Gastrocnemius medialis (tissue), 4 donors: ENCODE data around the gene PLIN5. TPM values are rescaled to one million over a fixed set of nuclear protein-coding genes. Genes with fewer than 3 reads are reported as not detected.

Source experiments
- ATAC-seq, 2 donors: fragments of 150-250 bp; one replicate each; pipeline ENCODE4 v1.9.1; 2016
- DNase-seq, 2 donors: peaks; one replicate each; pipeline ENCODE4 v3.0.0-alpha.2; 2019
- H3K27ac ChIP-seq, 4 donors: fragments of 200-600 bp; sonication (generic); 1 replicate in 1 of 4; 2 replicates in 3 of 4; pipeline ENCODE4 v1.5.1; 2016 to 2018; ENCODE audit warnings: mild to moderate bottlenecking in 2 of 4, moderate library complexity in 1 of 4
- H3K27me3 ChIP-seq, 3 donors: fragments of 200-600 bp; sonication (generic) in 2 of 3; 1 replicate in 1 of 3; 2 replicates in 2 of 3; pipeline versions ENCODE4 v1.5.1 to v1.6.0; 2016 to 2019; ENCODE audit warnings: mild to moderate bottlenecking in 1 of 3, moderate library complexity in 1 of 3
- H3K36me3 ChIP-seq, 2 donors: fragments of 200-600 bp; sonication (generic) in 1 of 2; one replicate each; pipeline ENCODE4 v1.5.1; 2017 to 2018
- H3K4me1 ChIP-seq, 2 donors: fragments of 200-600 bp; sonication (generic) in 1 of 2; one replicate each; pipeline ENCODE4 v1.5.1; 2016 to 2017; ENCODE audit warnings: mild to moderate bottlenecking in 2 of 2
- H3K4me3 ChIP-seq, 4 donors: fragments of 200-600 bp; sonication (generic) in 3 of 4; 1 replicate in 1 of 4; 2 replicates in 3 of 4; pipeline ENCODE4 v1.5.1; 2016 to 2019; ENCODE audit warnings: mild to moderate bottlenecking in 2 of 4
- H3K9me3 ChIP-seq, 3 donors: fragments of 200-600 bp; sonication (generic) in 2 of 3; 1 replicate in 1 of 3; 2 replicates in 2 of 3; pipeline ENCODE4 v1.5.1; 2016 to 2019
- POLR2A ChIP-seq, 2 donors: fragments of 450-650 bp; IDR thresholded peaks; one replicate each; pipeline ENCODE4 v1.6.1; 2017; ENCODE audit warnings: antibody characterized with exemption in 2 of 2, mild to moderate bottlenecking in 2 of 2, moderate library complexity in 2 of 2
- in situ Hi-C, 4 donors: fragments of 200-750 bp; cut with MboI; loops; one replicate each; pipeline versions ENCODE4 v1.15.0 to v1.8.0; 2017; ENCODE audit warnings: low sequenced_read_pairs in 4 of 4
- intact Hi-C: fragments of 100-400 bp; cut with DNase I; formaldehyde crosslinking; loops from one replicate; pipeline ENCODE4 v1.15.1; 2023; ENCODE audit warnings: low total_unique reads
- total RNA-seq, 4 donors: library from RNA; depleted of rRNA; stranded (reverse); fragments of >200 nt; gene quantifications; one replicate each; pipeline versions ENCODE4 v1.1.0 to v1.2.3, GENCODE V29; 2016
- TF ChIP-seq, protein P1 (sequence below), 5 experiments: fragments of 450-650 bp in 3 of 5; fragments of 200-600 bp in 2 of 5; sonication (generic) in 2 of 5; IDR thresholded peaks in 4 of 5; conservative IDR thresholded peaks in 1 of 5; 1 replicate in 4 of 5; 2 replicates in 1 of 5; pipeline ENCODE4 v1.5.1; 2016 to 2019; ENCODE audit warnings: antibody characterized with exemption in 5 of 5, mild to moderate bottlenecking in 3 of 5, moderate library complexity in 3 of 5

The PLIN5 gene
- total RNA-seq, 4 donors from 2014 or later: 23.5 to 127 (median 52.9) TPM

- no peak for ATAC-seq
- DNase-seq: no peak
- in situ Hi-C loops: no loop called here
- Histone ChIP-seq H3K27ac (peak overlapping the region in 2 of 4 donors; percentile 31 to 82), H3K4me1 (peaks cover 16 to 18% of the 10 kb centered on the region in 2 donors), H3K4me3 (peak overlapping the region in 1 of 4 donors; percentile 78), H3K27me3 (no peaks in the 10 kb centered on the region), H3K9me3 (no peaks in the 10 kb centered on the region), H3K36me3 (peaks cover 0 to 17% of the 10 kb centered on the region in 2 donors)
- intact Hi-C loops: no loop called here
- TF ChIP-seq, protein P1, sequence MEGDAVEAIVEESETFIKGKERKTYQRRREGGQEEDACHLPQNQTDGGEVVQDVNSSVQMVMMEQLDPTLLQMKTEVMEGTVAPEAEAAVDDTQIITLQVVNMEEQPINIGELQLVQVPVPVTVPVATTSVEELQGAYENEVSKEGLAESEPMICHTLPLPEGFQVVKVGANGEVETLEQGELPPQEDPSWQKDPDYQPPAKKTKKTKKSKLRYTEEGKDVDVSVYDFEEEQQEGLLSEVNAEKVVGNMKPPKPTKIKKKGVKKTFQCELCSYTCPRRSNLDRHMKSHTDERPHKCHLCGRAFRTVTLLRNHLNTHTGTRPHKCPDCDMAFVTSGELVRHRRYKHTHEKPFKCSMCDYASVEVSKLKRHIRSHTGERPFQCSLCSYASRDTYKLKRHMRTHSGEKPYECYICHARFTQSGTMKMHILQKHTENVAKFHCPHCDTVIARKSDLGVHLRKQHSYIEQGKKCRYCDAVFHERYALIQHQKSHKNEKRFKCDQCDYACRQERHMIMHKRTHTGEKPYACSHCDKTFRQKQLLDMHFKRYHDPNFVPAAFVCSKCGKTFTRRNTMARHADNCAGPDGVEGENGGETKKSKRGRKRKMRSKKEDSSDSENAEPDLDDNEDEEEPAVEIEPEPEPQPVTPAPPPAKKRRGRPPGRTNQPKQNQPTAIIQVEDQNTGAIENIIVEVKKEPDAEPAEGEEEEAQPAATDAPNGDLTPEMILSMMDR (IDR thresholded peaks at IDR 0.05 in 4 of 5, conservative IDR thresholded peaks at IDR 0.05 in 1 of 5): no peak
- TF ChIP-seq POLR2A (IDR thresholded peaks at IDR 0.05): no peak
These were observed 61.1 kb downstream of the PLIN5 start for GRCh38 chr19:4473763-4474513.

DNA sequence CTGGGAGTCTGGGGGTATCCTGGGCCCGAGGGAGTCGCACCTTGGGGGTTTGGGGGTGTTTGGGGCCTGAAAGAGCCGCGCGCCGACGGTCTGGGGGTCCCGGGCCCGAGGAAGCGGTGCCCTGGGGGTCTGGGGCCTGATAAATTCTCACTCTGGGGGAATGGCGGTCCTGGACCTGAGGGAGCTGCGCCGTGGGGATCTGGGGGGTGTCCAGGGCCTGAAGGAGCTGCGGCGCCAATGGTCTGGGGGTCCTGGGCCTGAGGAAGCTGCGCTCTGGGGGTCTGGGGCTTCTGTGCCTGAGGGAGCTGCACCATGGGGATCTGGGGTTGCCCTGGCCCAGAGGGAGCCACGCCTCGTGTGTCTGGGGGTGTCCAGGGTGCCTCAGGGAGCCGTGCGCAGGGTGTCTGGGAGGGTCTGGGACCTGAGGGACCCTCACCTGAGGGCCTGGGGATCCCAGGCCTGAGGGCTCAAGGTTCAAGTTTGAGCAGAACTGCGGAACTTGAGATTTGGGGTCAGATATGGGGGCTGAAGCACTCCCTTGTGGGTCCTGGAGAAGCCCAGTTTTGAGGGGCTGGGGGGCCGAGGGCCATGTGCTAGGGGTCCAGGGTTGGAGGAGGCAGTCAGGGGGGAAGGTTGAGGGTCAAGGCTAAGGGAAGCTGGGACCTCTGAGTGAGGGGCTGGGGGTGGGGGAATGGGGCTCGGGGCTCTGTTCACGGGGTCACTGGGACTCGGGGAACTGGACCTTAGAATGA lies 61.8 kb downstream of the PLIN5 start:
- ATAC-seq (no peak), DNase-seq (no peak)
- intact Hi-C loops: no loop called here
- Histone ChIP-seq H3K36me3 (peaks cover 0 to 12% of the 10 kb centered on the region in 2 donors), H3K27ac (peak overlapping the region; percentile 72 to 95 (median 78)), H3K27me3 (no peaks in the 10 kb centered on the region), H3K4me3 (peak overlapping the region; percentile 68 to 85 (median 77)), H3K4me1 (peaks cover 16 to 18% of the 10 kb centered on the region in 2 donors), H3K9me3 (no peaks in the 10 kb centered on the region)
- TF ChIP-seq POLR2A (IDR thresholded peaks at IDR 0.05): no peak
- TF ChIP-seq, protein P1 (IDR thresholded peaks at IDR 0.05 in 4 of 5, conservative IDR thresholded peaks at IDR 0.05 in 1 of 5): no peak
- in situ Hi-C loops: no loop called here

Other genes starting within 250 kb of the PLIN5 start
- gene TMIGD2, start 232.8 kb downstream of the PLIN5 start, total RNA-seq: not detected
- not detected for gene FSD1, start 230.6 kb downstream of the PLIN5 start, total RNA-seq
- 1 to 10 TPM in 2 of 4 donors, under 1 TPM in 1, not detected in 1; 0.94 to 2.1 (median 1.3) TPM for gene STAP2, start 196.4 kb downstream of the PLIN5 start, total RNA-seq
- 1 to 10 TPM; 2.7 to 3.1 (median 3.0) TPM for gene MPND, start 191.7 kb downstream of the PLIN5 start, total RNA-seq
- gene SH3GL1, start 134.7 kb downstream of the PLIN5 start, total RNA-seq: 10 to 100 TPM; 11.6 to 19.4 (median 15.8) TPM
- gene CHAF1A, start 132.6 kb downstream of the PLIN5 start, total RNA-seq: 10 to 100 TPM in 2 of 4 donors, 1 to 10 TPM in 2; 7.3 to 15.8 (median 9.7) TPM
- 100 to 1,000 TPM in 3 of 4 donors, 10 to 100 TPM in 1; 93.8 to 230 (median 114) TPM for gene UBXN6, start 77.4 kb downstream of the PLIN5 start, total RNA-seq
- 10 to 100 TPM; 46.5 to 83.2 (median 56.1) TPM for gene HDGFL2, start 62.9 kb downstream of the PLIN5 start, total RNA-seq
- gene PLIN4, start 16.7 kb downstream of the PLIN5 start, total RNA-seq: 100 to 1,000 TPM in 3 of 4 donors, 10 to 100 TPM in 1; 79.6 to 282 (median 152) TPM
- 1 to 10 TPM in 1 of 4 donors, under 1 TPM in 2, not detected in 1; 0.15 to 2.7 (median 0.98) TPM for gene LRG1, start 4.8 kb upstream of the PLIN5 start, total RNA-seq
- gene SEMA6B, start 24.5 kb upstream of the PLIN5 start, total RNA-seq: 1 to 10 TPM; 1.4 to 3.3 (median 2.6) TPM
- gene TNFAIP8L1, start 104.3 kb upstream of the PLIN5 start, total RNA-seq: 1 to 10 TPM; 1.3 to 2.9 (median 1.7) TPM
- gene MYDGF, start 135.1 kb upstream of the PLIN5 start, total RNA-seq: 10 to 100 TPM in 2 of 4 donors, 1 to 10 TPM in 2; 8.0 to 12.9 (median 10.1) TPM
- gene DPP9, start 188.6 kb upstream of the PLIN5 start, total RNA-seq: 100 to 1,000 TPM in 3 of 4 donors, 10 to 100 TPM in 1; 92.6 to 208 (median 148) TPM